Omental fat pad (tissue), 4 donors: ENCODE results near the gene AKAP9. TPM values are rescaled to one million over a fixed set of nuclear protein-coding genes. Genes with fewer than 3 reads are reported as not detected.
"Not testable (repeated sequence)": the region's sequence is repeated elsewhere in the genome, so short reads cannot be mapped to it uniquely, and the experiment has no call there.

Experiments used
- ATAC-seq: fragments of 150-250 bp; one replicate; pipeline ENCODE4 v1.9.1; 2016; ENCODE audit warnings: mild to moderate bottlenecking, moderate library complexity; ENCODE audit not compliant: low FRiP score
- DNase-seq: peaks from one replicate; pipeline ENCODE4 v3.0.0-alpha.2; 2019; ENCODE audit warnings: low spot score
- total RNA-seq, 4 donors: library from RNA; depleted of rRNA; stranded (reverse); fragments of >200 nt; gene quantifications; one replicate each; pipeline ENCODE4 v1.1.0, GENCODE V29; 2016
- TF ChIP-seq, protein P1 (sequence below), 3 donors: fragments of 450-650 bp; IDR thresholded peaks; one replicate each; pipeline ENCODE4 v1.5.1; 2016 to 2017; ENCODE audit warnings: antibody characterized with exemption in 3 of 3, mild to moderate bottlenecking in 3 of 3, moderate library complexity in 2 of 3

The AKAP9 gene
- total RNA-seq, 4 donors from 2014 or later: 44.4 to 73.9 (median 62.7) TPM

DNA sequence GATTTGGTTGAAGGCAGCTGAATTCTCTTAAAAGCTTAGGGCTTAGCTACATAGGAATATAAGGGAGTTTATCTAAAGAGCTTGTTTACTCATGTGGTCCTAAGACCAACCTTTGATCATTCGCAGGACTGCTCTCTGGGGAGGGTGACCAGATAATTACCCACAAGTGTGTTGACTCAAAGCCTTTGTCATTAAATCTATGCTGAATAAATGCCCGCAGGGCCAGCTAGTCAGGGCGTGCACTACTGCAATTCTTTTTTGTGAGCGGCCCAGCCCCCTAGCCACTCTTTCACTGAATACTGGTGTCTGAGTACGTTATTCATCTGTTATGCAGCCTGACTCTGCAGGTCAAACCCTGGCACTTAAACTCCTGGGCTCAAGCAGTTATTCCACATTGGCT lies 69.6 kb downstream of the AKAP9 start:
- ATAC-seq: no peak
- TF ChIP-seq, protein P1, sequence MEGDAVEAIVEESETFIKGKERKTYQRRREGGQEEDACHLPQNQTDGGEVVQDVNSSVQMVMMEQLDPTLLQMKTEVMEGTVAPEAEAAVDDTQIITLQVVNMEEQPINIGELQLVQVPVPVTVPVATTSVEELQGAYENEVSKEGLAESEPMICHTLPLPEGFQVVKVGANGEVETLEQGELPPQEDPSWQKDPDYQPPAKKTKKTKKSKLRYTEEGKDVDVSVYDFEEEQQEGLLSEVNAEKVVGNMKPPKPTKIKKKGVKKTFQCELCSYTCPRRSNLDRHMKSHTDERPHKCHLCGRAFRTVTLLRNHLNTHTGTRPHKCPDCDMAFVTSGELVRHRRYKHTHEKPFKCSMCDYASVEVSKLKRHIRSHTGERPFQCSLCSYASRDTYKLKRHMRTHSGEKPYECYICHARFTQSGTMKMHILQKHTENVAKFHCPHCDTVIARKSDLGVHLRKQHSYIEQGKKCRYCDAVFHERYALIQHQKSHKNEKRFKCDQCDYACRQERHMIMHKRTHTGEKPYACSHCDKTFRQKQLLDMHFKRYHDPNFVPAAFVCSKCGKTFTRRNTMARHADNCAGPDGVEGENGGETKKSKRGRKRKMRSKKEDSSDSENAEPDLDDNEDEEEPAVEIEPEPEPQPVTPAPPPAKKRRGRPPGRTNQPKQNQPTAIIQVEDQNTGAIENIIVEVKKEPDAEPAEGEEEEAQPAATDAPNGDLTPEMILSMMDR (IDR thresholded peaks at IDR 0.05): no peak
- DNase-seq: no peak

DNA sequence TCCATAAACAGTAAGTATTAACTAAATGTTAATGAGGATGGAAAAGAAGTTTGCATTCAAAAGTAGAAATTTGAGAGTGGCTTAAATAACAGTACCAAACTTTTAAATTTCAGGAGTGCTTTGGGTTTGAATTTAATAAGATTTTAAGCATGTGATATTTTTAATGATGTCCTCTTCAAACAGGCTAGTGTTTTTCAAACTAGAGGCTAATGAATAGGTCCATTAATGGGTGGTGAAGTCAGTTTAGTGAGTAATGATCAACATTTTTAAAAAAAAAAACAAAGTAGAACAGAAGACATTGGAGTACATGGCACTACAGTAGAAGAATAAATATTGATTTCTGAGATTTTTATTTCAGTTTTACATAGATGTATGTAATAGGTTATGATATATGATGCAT lies 72.9 kb downstream of the AKAP9 start:
- no peak for DNase-seq
- TF ChIP-seq, protein P1 (IDR thresholded peaks at IDR 0.05): no peak
- no peak for ATAC-seq

DNA sequence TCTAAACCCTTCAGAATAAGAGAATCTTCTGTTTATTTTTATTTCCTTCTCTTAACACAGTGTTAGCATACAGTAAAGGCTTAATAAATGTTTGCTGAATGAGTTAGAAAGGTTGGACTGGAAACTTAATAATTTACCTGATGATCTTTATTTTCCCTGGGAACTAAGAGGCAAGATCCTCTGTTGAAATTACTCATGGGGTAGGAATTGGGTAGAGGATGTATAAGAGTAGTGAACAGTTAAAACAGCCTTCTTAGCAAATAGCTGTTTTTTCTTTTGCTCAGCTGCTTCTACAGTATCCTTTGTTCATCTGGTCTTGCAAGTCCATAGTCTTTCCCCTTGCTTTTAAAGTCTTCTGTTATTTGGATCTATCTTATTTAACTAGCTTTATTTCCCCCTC lies 80.0 kb downstream of the AKAP9 start:
- DNase-seq (no peak), ATAC-seq (no peak)
- TF ChIP-seq, protein P1 (IDR thresholded peaks at IDR 0.05): no peak

DNA sequence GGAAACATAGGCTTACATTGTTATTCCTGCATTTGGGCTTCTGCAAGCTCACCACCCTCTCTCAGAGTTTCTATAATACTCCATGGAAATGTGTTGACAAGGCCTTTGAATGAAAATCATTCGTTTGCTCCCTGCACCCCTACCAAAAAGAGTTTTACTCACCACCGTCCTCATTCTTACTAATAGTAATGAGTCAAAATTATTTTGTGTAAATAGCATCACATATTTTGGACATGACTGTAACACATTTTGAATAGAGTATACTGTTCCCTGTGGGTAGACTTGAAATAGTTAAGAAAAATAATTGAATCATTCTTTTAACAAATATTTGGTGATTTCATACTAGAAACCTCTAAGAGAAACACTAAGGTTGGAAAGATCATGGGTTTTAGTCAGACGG lies 84.6 kb downstream of the AKAP9 start:
- ATAC-seq (no peak), DNase-seq (no peak)
- TF ChIP-seq, protein P1 (IDR thresholded peaks at IDR 0.05): no peak

DNA sequence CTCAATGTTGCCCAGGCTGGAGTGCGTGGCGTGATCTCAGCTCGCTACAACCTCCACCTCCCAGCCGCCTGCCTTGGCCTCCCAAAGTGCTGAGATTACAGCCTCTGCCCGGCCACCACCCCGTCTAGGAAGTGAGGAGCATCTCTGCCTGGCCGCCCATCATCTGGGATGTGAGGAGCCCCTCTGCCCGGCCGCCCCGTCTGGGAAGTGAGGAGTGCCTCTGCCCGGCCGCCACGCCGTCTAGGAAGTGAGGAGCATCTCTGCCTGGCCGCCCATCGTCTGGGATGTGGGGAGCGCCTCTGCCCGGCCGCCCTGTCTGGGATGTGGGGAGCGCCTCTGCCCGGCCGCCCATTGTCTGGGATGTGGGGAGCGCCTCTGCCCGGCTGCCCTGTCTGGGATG lies 86.0 kb downstream of the AKAP9 start:
- not testable (repeated sequence) for ATAC-seq, DNase-seq

DNA sequence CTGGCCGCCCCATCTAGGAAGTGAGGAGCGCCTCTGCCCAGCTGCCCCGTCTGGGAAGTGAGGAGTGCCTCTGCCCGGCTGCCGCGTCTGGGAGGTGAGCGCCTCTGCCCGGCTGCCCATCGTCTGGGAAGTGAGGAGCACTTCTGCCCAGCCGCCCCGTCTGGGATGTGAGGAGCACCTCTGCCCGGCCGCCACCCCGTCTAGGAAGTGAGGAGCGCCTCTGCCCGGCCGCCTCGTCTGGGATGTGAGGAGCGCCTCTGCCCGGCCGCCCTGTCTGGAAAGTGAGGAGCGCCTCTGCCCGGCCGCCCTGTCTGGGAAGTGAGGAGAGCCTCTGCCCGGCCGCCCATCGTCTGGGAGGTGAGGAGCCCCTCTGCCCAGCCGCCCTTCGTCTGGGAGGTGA lies 86.5 kb downstream of the AKAP9 start:
- ATAC-seq, DNase-seq: not testable (repeated sequence)

DNA sequence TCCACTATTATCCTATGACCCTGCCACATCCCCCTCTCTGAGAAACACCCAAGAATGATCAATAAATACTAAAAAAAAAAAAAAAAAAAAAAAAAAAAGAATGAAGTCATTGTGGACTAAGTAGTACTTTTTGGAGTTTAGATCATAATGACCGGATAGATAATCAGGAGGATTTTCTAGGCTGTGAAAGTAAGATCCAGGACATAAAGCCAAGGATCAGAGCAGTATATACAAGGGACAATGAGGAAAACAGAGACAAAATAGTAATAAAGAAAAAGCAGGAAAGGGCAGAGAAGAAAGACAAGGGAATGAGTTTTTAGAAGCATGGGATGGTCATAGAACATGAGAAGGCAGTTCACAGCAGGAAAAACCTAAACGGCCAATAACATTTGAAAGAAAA lies 87.6 kb downstream of the AKAP9 start:
- no peak for DNase-seq
- no peak for ATAC-seq
- TF ChIP-seq, protein P1 (IDR thresholded peaks at IDR 0.05): no peak

DNA sequence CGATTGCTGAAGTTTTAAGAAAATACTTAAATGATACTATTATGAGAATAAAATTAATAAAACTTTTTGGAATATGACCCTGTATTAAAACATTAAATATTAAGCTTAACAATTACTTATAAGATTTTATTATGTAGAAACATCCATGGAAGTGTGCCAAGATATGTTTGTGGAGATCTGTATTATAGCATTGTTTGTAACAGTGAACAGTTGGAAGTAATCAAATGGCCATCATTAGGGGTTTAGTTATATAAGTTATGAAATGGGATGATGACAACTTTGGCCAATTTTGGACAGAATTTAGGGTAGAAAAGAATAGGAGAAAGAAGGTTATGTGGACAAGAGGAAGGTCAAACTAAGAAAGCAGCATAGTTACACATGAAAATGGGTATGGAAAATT lies 88.0 kb downstream of the AKAP9 start:
- no peak for DNase-seq
- ATAC-seq: no peak
- TF ChIP-seq, protein P1 (IDR thresholded peaks at IDR 0.05): no peak
